ENCODE measurements around the gene GNB1.
A peak's percentile ranks its signal among the peaks of the same experiment; 100 is the strongest.

GNB1 gene

GRCh38 chr1:1779691-1780597 is 110.9 kb downstream of the GNB1 start:
- peak; percentile 77 for DNase-seq

DNA sequence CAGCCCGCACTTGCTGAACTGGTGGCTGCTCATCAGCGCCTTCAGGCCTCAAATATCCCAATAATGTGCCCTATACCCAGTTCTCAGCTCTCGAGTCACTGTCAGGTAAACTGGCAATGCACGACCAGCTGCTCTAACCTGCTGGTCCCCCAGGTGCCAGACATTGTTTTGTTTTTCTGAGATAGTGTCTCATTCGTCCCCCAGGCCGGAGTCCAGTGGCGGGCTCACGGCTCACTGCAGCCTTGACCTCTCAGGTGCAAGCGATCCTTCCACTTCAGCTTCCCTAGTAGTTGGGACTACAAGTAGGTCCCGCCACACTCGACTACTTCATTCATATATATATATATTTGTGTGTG is 111.6 kb downstream of the GNB1 start:
- DNase-seq = no peak

DNA sequence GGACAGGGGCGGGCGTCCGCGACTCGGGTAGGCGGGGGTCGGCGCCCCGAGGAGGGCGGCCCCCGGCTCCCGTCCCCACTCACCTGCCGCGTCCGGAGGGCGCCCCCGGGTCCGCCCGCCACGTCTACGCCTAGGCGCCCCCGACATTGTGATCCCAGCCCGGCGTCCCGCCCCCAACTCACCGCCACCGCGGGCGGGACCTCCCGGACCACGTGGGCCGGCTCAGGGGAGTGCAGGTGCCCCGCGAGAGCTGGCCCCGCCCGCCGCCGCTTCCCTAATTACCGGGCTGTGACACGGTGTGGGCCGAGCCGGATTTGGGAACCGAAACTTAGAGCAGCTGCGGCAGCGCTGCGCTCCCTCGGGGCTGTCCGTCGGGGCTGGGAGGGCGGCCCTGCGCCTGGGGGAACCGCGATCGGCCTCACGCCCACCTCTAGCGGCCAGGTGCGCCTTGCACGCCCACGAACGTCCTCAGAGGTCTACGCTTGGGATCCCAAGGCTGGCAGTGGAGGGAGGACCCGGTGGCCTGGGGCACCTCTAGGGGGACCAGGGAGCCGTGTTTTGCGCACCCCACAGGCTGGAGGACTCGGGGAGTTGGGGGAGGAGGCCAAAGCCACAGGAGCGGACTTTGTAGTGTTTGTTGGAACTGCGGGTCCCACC is 112.1 kb downstream of the GNB1 start:
- peak; percentile 88 for DNase-seq

GRCh38 chr1:1777950-1778662 is 112.8 kb downstream of the GNB1 start, which contains the start of gene NADK:
Gene NADK, minus strand, starts transcription at chr1:1778470. Its CDS starts 13,064 bp downstream, at chr1:1765406.
- DNase-seq = peak; percentile 79

GRCh38 chr1:1777583-1777899 is 113.3 kb downstream of the GNB1 start:
- DNase-seq = no peak

- DNase-seq = no peak
These were observed 114.0 kb downstream of the GNB1 start for GRCh38 chr1:1776672-1777582.

DNA sequence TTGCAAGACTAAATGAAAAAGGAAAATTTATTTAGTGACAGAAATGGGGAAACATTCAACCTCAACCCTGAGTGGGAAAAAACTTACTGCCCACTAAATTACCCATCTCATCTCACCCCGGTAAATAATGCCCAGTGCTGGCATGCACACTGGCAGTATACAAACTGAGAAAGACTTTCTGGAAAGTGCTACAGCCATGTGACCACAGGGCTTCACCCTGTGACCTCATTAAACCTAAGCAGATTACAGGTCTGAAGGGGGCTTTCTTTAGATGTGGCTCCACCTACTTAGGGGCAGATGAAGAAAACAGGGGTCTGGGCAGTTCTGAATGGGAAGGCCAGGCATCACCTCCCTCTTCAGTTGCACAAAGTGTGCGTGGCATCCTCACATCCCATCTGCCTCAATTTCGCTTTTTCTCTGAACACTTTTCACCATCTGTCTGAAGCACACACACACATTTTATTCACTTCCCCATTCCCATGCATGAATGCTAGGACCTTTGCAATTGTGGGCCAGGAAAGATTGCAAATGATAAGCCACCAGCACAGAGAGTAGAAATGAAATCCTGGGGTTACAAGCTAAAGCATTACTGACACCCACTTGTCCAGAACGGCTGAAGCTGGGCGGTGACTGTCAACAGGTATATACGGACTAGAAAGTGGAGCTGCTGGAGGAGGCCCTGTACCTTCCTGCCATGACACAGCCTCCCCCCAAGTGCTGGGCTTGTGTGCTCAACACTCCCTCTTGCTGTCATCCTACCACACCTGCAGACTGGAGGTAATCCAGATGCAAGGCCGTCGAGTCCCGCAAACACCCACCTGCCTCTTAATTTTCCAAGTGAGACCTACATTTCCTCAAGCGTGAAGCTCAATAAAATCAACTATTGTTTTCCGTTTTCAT is 115.3 kb downstream of the GNB1 start:
- DNase-seq = no peak

GRCh38 chr1:1773874-1774273 is 117.0 kb downstream of the GNB1 start:
- no peak for DNase-seq

- DNase-seq = no peak
These were observed 119.8 kb downstream of the GNB1 start for GRCh38 chr1:1771096-1771495.

- DNase-seq = no peak
These were observed 120.8 kb downstream of the GNB1 start for GRCh38 chr1:1770102-1770501.

DNA sequence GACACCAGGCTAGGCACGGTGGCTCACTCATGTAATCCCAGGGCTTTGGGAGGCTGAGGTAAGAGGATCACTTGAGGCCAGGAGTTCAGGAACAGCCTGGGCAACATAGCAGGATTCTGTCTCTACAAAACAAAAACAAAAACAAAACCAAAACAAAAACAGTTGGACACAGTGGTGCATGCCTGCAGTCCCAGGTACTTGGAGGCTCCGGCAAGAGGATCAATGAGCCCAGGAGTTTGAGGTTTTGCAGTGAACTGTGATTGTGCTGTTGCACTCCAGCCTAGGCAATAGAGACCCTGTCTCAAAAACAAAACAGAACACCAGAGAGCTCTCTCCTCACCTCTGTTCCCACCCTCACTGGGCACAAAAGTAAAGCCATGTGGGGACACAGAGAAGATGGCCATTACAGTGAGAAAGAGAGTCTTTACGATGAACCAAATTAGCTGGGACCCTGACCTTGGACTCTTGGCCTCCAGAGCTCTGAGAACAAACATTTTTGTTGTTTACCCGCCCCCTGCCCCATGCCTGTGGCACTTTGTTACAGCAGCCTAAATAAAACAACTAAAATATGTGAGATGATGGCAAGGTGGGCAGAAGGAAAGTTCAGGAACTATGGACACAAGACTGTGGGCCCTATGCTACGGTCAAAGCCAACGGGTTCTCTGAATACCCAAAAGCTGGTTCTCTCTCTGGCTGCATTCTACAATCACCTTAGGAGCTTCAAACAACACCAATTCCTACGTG is 122.5 kb downstream of the GNB1 start:
- DNase-seq = no peak

DNA sequence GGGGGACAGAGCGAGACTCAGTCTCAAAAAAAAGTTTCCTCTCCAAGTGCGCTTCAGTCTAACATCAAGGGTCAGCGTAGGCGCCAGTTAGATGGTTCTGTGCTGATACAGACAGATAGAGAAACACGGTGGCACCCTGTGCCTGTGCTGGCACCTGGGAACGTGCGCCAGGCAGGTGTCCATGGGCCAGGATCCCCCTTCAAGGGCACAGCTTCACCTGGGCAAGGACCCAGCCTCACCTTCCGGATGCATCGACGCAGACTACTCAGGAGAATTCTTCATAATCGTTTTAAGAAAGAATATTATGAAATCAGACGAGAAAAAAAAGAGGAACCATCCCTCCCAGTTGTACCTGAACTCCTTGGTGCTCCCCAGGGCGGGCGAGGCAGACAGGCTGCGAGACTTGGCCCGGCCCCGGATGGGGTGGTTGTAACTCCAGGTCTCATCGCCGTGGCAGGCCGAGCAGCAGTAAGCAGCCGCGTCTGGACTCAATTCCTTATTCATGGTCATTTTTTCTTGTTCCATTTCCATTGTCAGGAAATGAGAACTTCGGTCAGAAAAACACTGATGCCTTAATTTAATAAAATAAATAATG is 125.9 kb downstream of the GNB1 start:
- no peak for DNase-seq

GRCh38 chr1:1763657-1764621 is 126.9 kb downstream of the GNB1 start:
- DNase-seq = no peak

GRCh38 chr1:1761504-1762376 is 129.1 kb downstream of the GNB1 start:
- DNase-seq = no peak

DNA sequence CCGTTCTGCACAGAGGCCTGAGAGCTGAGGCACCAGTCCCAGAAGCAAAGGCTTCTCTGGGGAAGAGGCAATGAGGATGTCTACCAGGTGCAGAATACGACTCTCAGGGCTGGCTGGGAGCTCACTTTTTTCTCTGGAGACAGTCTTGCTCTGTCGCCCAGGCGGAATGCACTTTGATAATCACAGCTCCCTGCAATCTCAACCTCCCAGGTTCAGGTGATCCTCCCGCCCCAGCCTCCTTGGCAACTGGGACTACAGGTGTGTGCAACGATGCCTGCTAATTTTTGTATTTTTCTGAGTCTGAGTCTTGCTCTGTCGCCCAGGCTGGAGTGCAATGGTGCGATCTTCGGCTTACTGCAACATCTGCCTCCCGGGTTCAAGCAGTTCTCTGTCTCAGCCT is 130.2 kb downstream of the GNB1 start:
- no peak for DNase-seq

GRCh38 chr1:1760345-1760650 is 130.6 kb downstream of the GNB1 start:
- no peak for DNase-seq

- DNase-seq = no peak
These were observed 131.2 kb downstream of the GNB1 start for GRCh38 chr1:1759456-1760344.
